Activated B cell treated with CpG ODN at 0.5 μM for 24 hours (primary cell): ENCODE results near the gene FRS3. TPM values are rescaled to one million over a fixed set of nuclear protein-coding genes. Genes with fewer than 3 reads are reported as not detected.
"Not testable (repeated sequence)": the region's sequence is repeated elsewhere in the genome, so short reads cannot be mapped to it uniquely, and the experiment has no call there.

Experiments used
- ATAC-seq: fragments of 200-7000 bp; cut with Tn5 transposase; one replicate; pipeline ENCODE4 v1.10.0; 2021; ENCODE audit warnings: low read depth, mild to moderate bottlenecking, moderate library complexity
- CTCF ChIA-PET: fragments of 350-600 bp; sonication (Branson Sonifier 250); formaldehyde crosslinking; loops from one replicate; lab custom pipeline; 2021; ENCODE audit warnings: antibody characterized with exemption; lab: Charles Lee
- POLR2A ChIA-PET: fragments of 350-600 bp; sonication (Branson Sonifier 250); formaldehyde crosslinking; loops from one replicate; lab custom pipeline; 2021; ENCODE audit warnings: antibody characterized with exemption; lab: Charles Lee
- DNase-seq: peaks from one replicate; pipeline ENCODE4 v3.0.0; 2022
- H3K27ac Mint-ChIP-seq: one replicate; pipeline ENCODE4 v1.8.0; 2020; ENCODE audit warnings: mixed read lengths
- H3K27me3 Mint-ChIP-seq: one replicate; pipeline ENCODE4 v1.8.0; 2021; ENCODE audit warnings: mixed read lengths
- H3K36me3 Mint-ChIP-seq: one replicate; pipeline ENCODE4 v1.8.0; 2021; ENCODE audit warnings: low read depth, mixed read lengths
- H3K4me1 Mint-ChIP-seq: one replicate; pipeline ENCODE4 v1.8.0; 2021; ENCODE audit warnings: mixed read lengths
- H3K4me3 Mint-ChIP-seq: one replicate; pipeline ENCODE4 v1.8.0; 2020; ENCODE audit warnings: mild to moderate bottlenecking, mixed read lengths
- H3K9me3 Mint-ChIP-seq: one replicate; pipeline ENCODE4 v1.8.0; 2020; ENCODE audit warnings: mixed read lengths
- intact Hi-C: fragments of 100-400 bp; cut with micrococcal nuclease; formaldehyde crosslinking; loops from one replicate; pipeline ENCODE4 v1.15.1; 2024
- total RNA-seq: library from RNA; stranded (reverse); gene quantifications from 2 replicates; pipeline ENCODE4 v1.2.3, GENCODE V29; 2022
- TF ChIP-seq, protein P1 (sequence below): fragments of 200-600 bp; IDR thresholded peaks from one replicate; pipeline ENCODE4 v1.8.0; 2022; ENCODE audit warnings: antibody characterized with exemption, mild to moderate bottlenecking

FRS3 gene
- total RNA-seq, 1 donor from 2014 or later = 6.7 TPM

DNA sequence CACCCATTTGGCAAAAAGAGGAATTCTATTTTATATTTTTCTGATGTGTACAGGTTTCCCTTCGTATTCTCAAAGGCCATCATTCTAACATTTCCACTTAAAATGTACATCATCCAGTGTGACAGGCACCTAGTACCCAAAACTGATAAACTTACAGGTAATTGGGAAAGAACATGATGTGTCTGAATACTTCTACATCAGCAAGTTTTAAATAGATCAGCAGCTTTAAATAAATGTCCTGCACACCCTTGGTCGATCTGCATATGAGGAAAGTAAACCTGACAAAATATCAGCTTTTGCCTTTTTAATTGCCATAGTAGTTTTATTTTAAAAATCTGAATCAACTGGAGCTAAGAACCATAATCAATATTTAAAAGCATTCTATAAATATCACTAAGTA is 34.3 kb upstream of the FRS3 start:
- CTCF ChIA-PET = no interaction called here
- Mint-ChIP-seq H3K36me3 (no peaks in the 10 kb centered on the region), H3K27ac (no peak overlapping the region), H3K9me3 (no peaks in the 10 kb centered on the region), H3K4me1 (no peaks in the 10 kb centered on the region), H3K27me3 (no peaks in the 10 kb centered on the region), H3K4me3 (no peak overlapping the region)
- TF ChIP-seq, protein P1, sequence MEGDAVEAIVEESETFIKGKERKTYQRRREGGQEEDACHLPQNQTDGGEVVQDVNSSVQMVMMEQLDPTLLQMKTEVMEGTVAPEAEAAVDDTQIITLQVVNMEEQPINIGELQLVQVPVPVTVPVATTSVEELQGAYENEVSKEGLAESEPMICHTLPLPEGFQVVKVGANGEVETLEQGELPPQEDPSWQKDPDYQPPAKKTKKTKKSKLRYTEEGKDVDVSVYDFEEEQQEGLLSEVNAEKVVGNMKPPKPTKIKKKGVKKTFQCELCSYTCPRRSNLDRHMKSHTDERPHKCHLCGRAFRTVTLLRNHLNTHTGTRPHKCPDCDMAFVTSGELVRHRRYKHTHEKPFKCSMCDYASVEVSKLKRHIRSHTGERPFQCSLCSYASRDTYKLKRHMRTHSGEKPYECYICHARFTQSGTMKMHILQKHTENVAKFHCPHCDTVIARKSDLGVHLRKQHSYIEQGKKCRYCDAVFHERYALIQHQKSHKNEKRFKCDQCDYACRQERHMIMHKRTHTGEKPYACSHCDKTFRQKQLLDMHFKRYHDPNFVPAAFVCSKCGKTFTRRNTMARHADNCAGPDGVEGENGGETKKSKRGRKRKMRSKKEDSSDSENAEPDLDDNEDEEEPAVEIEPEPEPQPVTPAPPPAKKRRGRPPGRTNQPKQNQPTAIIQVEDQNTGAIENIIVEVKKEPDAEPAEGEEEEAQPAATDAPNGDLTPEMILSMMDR = no peak
- ATAC-seq = no peak
- no peak for DNase-seq
- POLR2A ChIA-PET = no interaction called here
- intact Hi-C loops = loop anchor here (10.0 kb wide), 1 partner anchor 61 kb away; no protein-coding TSS in a partner anchor

DNA sequence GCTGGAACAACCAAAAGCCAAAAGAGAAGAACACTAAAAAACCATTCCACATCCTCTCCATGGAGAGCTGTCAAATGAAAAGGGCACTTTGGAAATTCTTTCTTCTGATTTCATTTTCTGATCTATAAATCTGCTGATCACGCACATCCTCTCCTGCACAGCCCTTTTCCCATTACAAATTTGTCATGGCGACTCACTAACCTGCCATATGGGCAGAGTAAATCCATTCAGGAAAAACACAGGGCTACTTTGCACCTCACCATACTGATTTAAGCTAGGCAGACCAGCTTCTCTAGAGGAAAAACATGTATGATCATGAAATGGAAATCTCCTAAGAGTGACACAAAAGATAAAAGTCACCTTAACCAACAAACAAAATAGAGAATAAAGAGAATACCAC is 33.8 kb upstream of the FRS3 start:
- H3K4me1 Mint-ChIP-seq = no peaks in the 10 kb centered on the region
- no peaks in the 10 kb centered on the region for H3K36me3 Mint-ChIP-seq
- no peaks in the 10 kb centered on the region for H3K27me3 Mint-ChIP-seq
- ATAC-seq = no peak
- DNase-seq = no peak
- no peak overlapping the region for H3K27ac Mint-ChIP-seq
- no peaks in the 10 kb centered on the region for H3K9me3 Mint-ChIP-seq
- TF ChIP-seq, protein P1 = no peak
- H3K4me3 Mint-ChIP-seq = no peak overlapping the region
- ChIA-PET CTCF (no interaction called here), POLR2A (no interaction called here)
- intact Hi-C loops = loop anchor here (10.0 kb wide), 1 partner anchor 61 kb away; no protein-coding TSS in a partner anchor

DNA sequence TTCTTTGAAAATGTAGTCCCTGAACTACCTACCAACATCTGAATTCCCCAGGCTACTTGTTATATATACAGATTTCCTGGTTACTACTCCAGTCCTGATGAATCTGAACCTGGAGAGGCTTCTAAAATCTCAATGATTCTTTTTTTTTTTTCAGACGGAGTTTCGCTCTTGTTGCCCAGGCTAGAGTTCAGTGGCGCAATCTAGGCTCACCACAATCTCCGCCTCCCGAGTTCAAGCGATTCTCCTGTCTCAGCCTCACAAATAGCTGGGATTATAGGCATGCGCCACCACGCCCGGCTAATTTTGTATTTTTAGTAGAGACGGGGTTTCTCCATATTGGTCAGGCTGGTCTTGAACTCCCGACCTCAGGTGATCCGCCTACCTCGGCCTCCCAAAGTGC is 32.2 kb upstream of the FRS3 start:
- CTCF ChIA-PET, H3K9me3 Mint-ChIP-seq, H3K27me3 Mint-ChIP-seq, DNase-seq, ATAC-seq, H3K4me3 Mint-ChIP-seq, H3K36me3 Mint-ChIP-seq, H3K27ac Mint-ChIP-seq, POLR2A ChIA-PET, H3K4me1 Mint-ChIP-seq: not testable (repeated sequence)
- intact Hi-C loops = loop anchor here (10.0 kb wide), 1 partner anchor 63 kb away; no protein-coding TSS in a partner anchor

DNA sequence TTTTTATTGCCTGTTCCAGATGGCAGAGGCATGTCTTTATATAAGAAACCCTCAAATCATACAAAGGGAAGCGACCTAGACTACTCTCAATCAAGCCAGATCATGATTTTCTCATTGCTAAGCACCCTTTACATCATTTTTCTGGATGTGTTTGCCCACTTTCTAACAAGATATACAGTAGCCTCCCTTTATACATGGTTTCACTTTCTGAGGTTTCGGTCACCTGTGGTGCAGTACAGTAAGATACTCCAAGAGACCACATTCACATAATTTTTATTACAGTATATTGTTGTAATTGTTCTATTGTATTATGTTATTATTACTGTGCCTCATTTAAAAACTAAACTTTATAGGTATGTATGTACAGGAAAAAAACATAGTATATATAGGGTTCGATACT is 31.4 kb upstream of the FRS3 start:
- Mint-ChIP-seq H3K4me1 (no peaks in the 10 kb centered on the region), H3K9me3 (no peaks in the 10 kb centered on the region), H3K4me3 (no peak overlapping the region), H3K27me3 (no peaks in the 10 kb centered on the region), H3K36me3 (peaks cover 5% of the 10 kb centered on the region), H3K27ac (no peak overlapping the region)
- DNase-seq (no peak), ATAC-seq (no peak)
- ChIA-PET POLR2A (no interaction called here), CTCF (no interaction called here)
- TF ChIP-seq, protein P1 = no peak
- intact Hi-C loops = loop anchor here (10.0 kb wide), 1 partner anchor 64 kb away; no protein-coding TSS in a partner anchor

DNA sequence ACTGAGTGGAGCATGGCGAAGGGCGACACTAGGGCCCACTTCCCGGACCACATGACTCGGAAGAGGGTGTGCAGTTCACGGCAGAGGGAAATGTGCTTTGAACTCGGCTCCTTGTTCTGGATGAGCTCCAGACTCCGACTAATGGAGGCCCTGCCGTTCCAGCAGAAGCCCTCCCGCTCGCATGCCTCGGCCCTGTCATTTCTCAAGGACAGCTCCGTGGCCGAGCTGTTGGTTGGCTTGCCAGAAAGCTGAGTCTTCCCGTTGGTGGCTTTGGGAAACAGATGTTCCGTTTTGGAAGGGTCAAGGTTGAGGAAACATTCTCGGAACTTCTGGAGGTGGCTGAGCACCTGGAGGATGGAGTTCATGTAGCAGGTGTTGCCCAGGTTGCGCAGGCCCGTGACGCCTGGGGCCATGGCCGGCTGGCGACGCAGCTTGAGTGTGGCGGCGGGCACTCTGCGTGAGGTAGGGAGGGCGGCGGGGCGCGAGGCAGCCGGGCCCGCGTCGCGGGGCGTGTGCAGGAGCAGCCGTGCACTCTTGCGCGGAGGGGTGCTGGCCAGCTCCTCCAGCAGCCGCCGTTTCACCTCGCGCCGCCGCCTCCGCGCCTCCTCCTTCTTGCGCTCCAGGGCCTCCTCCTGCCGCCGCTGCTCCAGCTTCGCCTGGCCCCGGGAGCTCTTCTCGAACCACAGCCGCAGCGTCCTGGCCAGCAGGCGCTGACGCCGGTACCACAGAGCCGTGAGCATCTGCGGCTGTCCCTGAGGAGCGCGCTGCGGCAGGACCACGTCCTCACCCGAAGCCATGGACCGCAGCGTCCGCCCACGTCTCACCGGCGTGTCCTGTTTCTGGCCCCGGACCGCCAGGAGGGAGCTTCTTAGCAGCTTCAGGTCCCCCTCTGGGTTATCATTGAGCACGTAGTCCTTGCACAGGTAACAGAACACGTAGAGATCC is 26.4 kb upstream of the FRS3 start:
- Mint-ChIP-seq H3K4me1 (no peaks in the 10 kb centered on the region), H3K27ac (no peak overlapping the region), H3K4me3 (no peak overlapping the region), H3K27me3 (no peaks in the 10 kb centered on the region), H3K36me3 (peaks cover 16% of the 10 kb centered on the region), H3K9me3 (no peaks in the 10 kb centered on the region)
- intact Hi-C loops = no loop called here
- TF ChIP-seq, protein P1 = no peak
- ChIA-PET POLR2A (no interaction called here), CTCF (no interaction called here)
- no peak for ATAC-seq
- no peak for DNase-seq
